Fibroblast of mammary gland (primary cell): Measurements from ENCODE around the gene KIAA1614.

Experiments
- DNase-seq: peaks from one replicate; pipeline ENCODE4 v3.0.0-alpha.2; 2010; ENCODE audit warnings: low read depth
- H3K4me3 ChIP-seq: 2 replicates; pipeline ENCODE4 v1.5.1; 2011; ENCODE audit warnings: low read depth, mild to moderate bottlenecking, low read length, moderate library complexity; ENCODE audit not compliant: control insufficient read depth
- CTCF ChIP-seq: conservative IDR thresholded peaks from 2 replicates; pipeline ENCODE4 v1.5.1; 2011; ENCODE audit warnings: low read depth, low read length, inconsistent platforms; ENCODE audit not compliant: control insufficient read depth, insufficient read depth

KIAA1614 gene

GRCh38 chr1:180923887-180924286 is 11.2 kb downstream of the KIAA1614 start:
- H3K4me3 ChIP-seq = no peak overlapping the region
- TF ChIP-seq CTCF = no peak
- DNase-seq = no peak

GRCh38 chr1:180924939-180925338 is 12.2 kb downstream of the KIAA1614 start:
- DNase-seq = no peak
- H3K4me3 ChIP-seq = no peak overlapping the region
- TF ChIP-seq CTCF = no peak

GRCh38 chr1:180925471-180926051 is 12.9 kb downstream of the KIAA1614 start:
- no peak overlapping the region for H3K4me3 ChIP-seq

GRCh38 chr1:180926164-180926981 is 13.7 kb downstream of the KIAA1614 start:
- H3K4me3 ChIP-seq = no peak overlapping the region
- no peak for TF ChIP-seq CTCF
- DNase-seq = peak; percentile 6

More at GRCh38 chr1:180925471-180926051, 12.9 kb downstream of the KIAA1614 start:
- TF ChIP-seq CTCF = no peak
- no peak for DNase-seq

- H3K4me3 ChIP-seq = no peak overlapping the region
- no peak for DNase-seq
- TF ChIP-seq CTCF = no peak
These were observed 14.7 kb downstream of the KIAA1614 start for GRCh38 chr1:180927348-180927747.

GRCh38 chr1:180927841-180928240 is 15.1 kb downstream of the KIAA1614 start:
- DNase-seq = no peak
- no peak for TF ChIP-seq CTCF
- H3K4me3 ChIP-seq = no peak overlapping the region
